GM19452 (cell line): Measurements from ENCODE around the gene COTL1.
A peak's percentile ranks its signal among the peaks of the same experiment; 100 is the strongest.
"Not testable (repeated sequence)": the region's sequence is repeated elsewhere in the genome, so short reads cannot be mapped to it uniquely, and the experiment has no call there.

Source experiments
- ATAC-seq: cut with Tn5 transposase; IDR thresholded peaks from one replicate; pipeline ENCODE4 v1.9.1; 2021; ENCODE audit not compliant: unreplicated experiment

Gene COTL1

DNA sequence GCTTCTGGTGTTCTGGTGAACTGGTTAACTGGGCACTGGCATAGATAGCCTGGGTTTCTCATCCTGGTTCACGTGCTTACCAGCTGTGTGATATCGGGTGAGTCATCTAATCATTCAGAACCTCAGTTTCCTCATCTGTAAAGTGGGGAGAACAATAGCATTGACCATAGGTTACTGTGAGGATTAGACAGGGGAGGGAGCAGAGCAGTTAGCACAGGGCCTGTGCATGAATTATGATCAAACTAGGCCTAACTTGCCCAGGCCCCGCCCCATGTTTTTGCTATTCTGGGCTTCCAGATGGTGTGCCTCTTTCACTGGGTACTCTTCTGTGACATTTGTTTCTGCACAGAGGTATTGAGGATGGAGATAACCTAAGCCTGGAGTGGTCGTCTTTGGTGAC is 25.8 kb upstream of the COTL1 start:
- no peak for ATAC-seq

DNA sequence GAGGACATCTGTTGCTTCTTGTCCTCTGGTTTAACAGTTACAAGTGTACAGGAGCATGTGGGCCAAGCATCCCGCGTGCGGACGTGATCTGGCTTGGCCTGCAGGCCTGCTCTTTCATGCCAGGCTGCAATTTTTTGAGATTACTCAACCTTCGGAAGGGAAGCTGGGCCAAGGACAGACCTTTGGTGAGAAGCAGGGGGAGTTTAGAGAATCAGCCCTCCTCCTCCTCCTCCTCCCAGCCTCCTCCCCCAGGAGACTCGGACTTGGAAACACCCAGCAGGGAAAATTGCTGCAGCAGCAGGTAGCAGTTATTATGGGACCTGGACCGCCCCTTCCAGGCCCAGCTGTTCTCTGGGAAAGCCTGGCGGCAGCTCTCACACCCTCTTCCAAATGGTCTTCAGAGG is 25.3 kb upstream of the COTL1 start:
- no peak for ATAC-seq

DNA sequence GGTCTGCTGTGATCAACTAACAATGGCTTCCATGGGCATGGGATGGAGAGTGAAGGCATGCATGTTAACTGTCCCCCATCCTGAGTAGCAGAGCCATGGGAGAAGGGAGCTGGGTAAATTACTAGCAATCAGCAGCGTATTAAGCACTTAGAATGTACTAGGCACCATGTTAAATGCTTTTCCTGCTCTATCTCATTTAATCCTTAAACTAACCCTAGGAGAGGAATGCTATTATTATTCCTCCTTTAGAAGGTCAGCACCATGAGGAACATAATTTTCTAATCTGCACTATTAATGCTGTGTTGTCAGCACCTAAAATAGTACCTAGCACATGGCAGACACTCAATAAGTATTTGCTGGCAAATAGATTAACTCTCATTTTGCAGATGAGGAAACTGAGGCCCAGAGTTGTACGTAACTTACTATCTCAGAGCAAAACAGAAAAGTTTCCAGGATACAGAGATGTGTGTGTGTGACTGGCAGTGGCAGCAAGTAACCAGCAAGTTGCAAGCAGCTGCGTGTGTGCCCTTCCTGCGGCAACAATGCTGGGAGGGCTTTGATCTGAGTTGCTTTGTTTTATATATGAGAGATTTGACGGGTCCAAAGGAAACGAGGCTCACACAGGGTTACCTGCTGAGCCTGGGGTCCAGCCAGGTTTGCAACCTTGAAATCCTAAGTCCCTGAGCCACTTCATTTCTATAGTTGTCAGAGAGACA is 23.9 kb upstream of the COTL1 start:
- ATAC-seq, result no peak

DNA sequence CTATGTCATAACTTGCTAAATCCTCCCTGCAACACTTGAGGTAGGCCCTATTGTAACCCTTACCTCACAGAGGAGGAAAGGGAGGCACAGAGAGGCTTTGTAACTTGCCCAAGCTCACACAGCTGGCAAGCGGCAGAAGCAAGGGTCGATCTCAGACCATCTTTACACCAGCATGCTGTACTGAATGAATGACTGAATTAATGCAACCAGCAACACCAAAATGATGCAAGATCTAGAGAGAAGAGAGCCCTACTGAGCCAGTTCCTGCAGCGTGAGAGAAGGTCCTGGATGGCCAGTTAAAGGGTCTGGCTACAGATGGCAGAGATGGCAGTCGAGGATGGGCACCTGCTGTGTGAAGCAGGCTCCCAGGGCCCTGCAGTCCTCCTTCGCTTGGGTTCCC is 22.3 kb upstream of the COTL1 start:
- ATAC-seq, result no peak

DNA sequence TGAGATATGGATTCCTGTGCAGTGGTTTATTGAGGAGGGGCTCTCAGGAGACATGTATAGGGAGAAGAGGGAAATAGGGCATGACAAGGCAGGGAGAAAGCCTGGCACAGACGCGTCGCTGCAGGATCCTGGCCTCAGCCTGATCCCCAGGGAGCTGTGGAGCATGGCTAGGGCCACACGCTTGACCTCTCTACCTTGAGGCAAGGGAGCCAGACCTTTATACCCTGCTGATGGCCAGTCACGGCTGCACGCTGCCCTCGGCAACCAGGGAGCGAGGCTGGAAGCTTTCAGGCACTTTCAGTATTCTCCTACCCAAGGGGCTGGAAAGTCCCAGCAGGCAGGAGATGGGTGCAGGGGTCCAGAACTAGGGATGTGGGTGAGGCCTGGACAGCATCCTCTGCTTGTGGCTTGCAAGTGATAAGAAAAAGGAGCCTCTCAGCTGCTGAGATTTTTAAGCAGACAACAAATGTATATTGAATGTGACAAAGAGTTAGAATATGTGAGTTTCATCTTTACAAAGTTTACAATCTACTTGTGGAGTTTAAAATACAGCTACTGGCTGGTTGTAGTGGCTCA is 20.4 kb upstream of the COTL1 start:
- ATAC-seq, result no peak

DNA sequence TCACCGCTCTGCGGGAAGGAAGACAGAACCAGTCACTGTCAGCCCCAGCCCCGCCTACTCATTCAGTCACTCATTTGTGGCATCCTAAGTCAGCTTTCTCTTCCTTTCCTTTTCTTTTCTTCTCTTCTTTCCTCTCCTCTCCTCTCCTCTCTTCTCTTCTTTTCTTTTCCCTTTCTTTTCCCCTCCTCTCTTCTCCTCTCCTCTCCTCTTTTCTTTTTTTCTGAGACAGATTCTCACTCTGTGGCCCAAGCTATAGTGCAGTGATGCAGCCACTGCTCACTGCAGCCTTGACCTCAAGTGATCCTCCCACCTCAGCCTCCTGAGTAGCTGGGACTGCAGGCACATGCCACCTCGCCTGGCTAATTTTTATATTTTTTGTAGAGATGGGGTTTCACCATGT is 19.8 kb upstream of the COTL1 start:
- no peak for ATAC-seq

DNA sequence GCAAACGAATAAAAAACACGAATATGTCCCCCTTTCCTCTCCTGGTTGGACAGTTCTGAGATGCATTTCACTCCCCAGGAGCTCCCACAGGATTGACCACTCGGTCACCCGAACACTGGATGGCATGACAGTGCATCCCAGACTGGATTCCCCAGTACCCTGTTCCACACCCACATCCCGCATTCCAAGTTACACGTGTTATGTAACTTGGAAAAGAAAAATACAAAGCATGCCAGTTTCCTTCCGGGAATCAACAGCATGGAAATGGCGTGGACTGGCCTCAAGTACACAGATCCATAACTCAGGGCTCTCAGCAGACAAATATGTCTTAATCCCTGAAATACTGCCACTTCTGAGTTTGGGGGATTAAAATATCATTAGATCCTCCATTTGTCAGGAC is 17.8 kb upstream of the COTL1 start:
- no peak for ATAC-seq

DNA sequence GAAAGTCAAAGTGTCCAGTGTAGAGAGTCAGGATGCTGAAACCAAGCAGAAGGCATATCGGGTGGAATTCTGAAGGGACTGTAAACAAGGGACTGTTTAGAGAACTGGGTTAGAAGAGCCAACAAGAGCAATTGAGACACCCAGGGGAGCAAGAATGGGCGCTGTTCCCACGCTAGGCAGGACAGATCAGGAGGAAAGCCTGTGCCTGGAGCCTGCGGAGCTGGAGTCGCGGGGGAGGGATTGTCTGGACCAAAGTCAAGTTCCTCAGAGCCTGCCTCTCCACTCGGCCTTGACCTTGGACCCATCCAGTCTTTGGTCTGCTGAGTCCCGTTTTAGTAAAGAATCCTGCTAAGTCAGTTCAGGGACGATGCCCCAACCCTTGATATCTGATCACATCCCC is 15.7 kb upstream of the COTL1 start:
- ATAC-seq, result no peak

DNA sequence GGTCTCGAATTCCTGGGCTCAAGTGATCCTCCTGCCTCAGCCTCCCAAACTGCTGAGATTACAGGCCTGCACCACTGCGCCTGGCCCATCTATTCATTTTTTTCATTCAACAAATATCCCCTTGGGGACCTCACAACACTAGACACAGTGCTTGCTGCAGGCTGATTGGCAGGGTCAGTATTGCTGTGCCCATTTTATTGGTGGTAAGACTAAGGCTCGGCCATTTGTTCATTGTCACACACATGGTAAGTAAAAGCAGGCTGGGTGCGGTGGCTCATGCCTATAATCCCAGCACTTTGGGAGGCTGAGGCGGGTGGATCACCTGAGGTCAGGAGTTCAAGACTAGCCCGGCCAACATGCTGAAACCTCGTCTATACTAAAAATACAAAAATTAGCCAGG is 15.0 kb upstream of the COTL1 start:
- not testable (repeated sequence) for ATAC-seq

DNA sequence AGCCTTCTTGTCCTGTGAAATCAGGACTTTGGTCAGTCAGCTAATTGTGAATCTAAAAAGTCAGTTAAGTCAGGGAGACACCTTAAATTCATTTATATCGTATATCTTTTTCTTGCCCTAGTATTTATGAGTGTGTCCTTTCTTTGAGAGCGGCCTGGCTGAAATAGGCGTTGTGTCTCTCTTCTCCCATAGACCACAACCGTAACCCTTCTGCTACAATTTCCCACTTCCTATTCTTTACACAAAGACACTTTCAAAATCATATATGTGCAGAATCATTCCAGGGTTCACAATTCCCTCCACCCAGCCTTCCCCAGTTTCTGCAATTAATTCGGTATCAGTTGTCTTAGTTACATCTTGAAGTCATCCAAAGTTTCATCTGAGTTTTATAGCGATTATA is 14.0 kb upstream of the COTL1 start:
- no peak for ATAC-seq

DNA sequence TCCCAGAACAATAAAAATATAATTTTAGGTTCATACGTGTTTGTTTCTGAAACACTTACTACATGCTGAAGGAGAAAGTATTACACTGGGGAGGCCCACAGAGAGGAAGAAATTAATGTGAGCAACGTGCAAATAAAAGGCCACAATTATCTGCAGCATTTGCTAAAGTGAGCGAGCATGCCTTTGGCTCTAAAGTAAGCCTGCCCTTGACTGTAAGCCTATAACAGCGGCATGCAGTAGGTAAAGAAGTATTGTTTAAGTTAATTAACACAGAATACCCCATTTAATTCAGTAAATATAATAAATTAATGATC is 13.2 kb upstream of the COTL1 start:
- ATAC-seq, result no peak

DNA sequence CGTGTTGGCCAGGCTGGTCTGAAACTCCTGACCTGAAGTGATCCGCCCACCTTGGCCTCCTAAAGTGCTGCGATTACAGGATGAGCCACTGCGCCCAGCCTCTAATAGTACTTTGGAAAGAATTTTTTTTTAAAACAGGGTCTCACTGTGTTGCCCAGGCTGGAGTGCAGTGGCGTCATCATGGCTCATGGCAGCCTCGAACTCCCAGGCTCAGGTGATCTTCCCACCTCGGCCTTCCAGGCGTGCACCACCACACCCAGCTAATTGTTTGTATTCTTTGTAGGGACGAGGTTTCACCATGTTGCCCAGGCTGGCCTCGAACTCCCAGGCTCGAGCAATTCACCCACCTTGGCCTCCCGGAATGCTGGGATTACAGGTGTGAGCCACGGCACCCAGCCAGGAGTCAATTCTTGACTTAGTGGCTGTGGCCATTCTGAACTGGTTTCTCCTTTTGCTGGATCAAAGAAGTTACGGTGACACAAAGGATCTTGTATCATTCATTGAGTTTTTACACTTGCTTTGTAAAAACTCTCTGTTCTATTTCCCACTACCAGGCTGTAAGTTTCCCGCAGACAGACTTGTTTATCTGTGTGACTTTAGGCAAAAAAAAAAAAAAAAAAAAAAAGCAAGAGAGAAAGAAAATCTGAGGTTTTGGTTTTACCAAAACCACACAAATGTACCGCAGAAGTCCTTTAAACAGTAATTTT is 12.7 kb upstream of the COTL1 start:
- no peak for ATAC-seq

DNA sequence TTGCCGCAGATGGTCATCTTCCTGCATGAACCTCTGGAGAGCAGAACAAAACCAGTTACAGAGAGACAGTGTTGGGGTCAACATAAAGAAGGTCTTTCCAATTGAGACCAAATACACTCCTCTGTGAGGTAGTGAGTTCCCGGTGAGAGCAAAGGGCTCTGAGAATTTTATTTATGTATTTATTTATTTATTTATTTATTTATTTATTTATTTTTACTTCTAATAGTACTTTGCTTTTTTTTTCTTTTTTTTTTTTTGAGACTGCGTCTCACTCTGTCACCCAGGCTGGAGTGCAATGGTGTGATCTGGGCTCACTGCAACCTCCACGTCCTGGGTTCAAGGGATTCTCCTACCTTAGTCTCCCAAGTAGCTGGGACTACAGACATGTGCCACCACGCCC is 12.1 kb upstream of the COTL1 start:
- no peak for ATAC-seq

DNA sequence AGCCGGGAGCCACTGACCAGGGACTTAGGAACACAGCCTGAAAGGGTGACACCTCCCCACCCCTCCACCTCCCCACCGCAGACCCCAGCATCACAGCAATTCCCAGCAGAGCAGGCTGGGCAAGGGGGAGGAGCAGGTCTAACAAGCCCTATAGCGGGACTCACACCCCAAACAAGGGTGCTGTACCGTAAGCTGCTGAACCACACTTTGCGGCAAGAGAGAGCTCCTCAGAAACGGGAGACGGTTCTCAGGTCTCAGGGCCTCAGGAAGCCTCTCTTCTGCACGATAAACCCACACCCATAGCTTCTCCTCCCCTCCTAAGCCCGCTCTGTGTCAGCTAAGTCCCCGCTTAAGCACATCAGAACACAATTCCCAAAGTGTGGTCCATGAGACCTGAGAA is 11.7 kb upstream of the COTL1 start:
- ATAC-seq, result no peak

DNA sequence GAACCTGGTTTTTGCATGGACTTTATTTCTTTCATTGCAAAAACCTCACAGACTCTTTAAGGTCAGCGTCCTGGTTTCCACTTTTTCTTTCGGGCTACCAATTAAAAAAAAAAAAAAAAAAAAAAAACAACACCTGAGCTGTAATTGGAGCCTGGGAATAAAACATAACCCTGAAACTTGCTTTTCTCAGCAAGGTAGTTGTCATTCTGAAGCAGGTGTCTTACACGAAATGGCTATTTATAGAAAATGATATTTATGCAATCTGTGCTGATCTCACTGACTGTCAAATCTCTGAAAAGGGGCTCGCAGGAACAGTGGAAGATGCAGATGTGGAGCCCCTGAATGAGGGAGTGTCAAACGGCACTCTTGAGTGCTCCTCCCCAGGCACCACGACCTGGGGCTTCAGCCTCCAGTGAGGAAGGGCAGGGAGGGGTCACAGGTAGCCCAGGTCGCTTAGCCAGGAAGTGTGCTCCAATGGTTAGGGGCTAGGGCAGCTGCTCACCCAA is 10.4 kb upstream of the COTL1 start:
- ATAC-seq, result no peak

DNA sequence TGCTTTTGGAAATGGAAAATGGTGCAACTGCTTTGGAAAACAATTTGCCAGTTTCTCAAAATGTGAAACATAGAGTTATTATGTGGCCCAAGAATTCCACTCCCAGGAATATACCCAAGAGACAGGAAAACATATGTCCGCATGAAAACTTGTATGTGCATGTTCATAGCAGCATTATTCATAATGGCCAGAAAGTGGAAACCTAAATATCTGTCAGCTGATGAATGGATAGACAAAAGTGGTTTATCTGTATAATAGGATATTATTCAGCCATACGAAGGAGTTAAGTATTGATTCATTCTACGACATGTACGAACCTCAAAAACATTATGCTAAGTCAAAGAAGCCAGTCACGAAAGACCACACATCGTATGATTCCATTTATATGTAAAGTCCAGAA is 7.7 kb upstream of the COTL1 start:
- no peak for ATAC-seq

DNA sequence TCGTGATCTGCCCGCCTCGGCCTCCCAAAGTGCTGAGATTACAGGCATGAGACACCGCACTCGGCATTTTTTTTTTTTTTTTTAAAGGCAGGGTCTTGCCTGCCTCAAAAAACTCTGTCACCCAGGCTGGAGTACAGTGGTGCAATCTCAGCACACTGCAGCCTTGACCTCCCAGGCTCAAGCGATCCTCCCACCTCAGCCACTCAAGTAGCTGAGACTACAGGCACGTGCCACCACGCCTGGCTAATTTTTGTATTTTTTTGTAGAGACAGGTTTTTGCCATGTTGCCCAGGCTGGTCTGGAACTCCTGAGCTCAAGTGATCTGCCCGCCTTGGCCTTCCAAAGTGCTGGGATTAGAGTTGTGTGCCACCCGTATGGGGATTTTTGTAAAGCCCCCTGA is 3.0 kb upstream of the COTL1 start:
- not testable (repeated sequence) for ATAC-seq

DNA sequence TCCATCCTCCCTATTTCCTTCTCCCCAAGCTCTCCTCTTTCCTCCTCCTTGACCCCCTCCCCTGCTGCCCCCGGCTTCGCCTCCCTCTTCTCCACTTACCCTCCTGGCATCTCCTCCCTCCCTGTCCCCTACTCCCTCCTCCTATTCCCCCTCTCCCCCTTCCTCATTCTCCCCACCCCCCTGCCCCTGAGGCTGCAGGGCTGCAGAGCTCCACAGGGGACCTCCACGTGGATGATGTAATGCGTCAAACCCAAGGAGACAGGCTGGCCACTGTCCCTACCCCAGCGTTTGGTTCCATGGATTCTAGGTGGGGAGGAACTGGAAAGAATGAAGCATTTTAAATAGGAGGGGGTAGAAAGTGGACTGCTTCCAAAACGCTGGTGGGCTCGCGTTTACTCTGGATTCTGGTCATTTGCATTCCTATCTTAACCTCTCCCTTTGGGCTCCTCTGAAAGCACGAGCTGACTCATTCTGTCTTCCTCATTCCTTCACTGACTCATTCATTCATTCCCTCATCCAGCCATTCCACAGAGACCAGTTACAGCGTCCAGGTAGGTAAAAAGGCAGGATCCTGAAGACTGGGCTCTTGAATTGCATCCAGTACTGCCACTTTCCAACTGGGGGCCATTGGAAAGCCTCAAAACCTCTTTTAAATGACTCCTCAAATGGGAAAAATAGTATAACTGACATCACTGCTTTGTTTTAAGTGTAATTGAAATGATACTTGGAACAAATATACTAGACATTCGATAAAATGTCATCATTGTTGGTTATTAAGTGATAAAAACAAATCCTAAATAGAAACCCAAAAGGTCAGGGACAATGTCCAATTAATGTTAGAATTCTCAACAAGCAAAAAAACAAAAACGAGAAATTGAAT is 943 bp upstream of the COTL1 start:
- ATAC-seq, result no peak

DNA sequence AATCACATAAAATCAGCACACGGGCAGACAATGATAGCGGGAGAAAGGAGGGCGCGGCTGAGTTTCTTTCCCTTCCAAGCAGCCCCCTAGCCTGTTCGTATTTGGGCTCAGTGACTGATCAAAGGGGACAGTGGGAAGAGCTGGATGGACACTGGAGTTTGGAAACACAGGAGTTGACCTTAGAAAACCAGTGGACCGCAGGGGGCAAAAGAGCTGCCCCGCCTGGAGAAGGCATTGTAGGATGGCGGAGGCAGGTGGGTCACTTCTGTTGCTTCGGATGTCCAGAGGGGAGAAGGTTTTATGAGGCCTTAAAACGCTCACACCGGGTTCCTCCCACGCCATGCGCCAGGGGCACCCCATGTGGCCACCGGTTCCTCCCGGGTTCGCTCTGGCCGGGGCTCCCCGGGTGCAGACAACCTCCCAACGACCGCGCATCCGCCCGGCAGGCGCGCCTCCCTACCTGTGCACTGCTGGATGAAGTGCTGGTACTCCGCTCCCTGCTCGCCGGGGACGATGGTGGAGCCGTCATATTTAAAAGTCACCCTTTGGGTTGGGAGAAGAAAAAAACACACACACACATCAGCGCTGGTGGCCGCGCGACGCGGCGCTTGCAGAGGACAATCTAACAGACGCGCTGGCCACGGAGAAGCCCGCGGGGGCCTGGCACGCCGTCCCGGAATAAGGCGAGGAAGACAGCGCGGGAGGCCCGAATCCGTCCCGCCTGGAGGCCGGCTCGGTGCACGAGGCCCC is 662 bp downstream of the COTL1 start:
- ATAC-seq, result peak; percentile 38

DNA sequence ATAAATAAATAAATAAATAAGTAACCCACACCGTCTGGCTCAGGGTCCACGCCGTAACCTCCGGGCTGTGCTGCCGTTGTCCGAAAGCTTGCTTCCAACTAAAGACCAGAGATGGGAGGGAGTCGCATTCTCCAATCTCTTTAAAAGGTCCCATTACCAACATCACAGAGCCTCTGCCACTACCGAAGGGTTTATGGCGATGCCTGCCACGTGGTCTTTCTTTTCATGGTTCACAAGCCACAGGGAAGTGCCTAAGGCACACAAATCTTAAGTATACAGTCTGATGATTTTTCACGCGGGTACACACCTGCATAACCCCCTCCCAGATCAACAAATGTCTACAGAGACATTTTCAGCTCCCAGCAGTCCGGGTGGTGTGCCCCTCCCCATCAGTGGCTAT is 1.4 kb downstream of the COTL1 start:
- no peak for ATAC-seq
